IMR-90 (cell line): ENCODE results near the gene CNKSR3. TPM values are rescaled to one million over a fixed set of nuclear protein-coding genes. Genes with fewer than 3 reads are reported as not detected.

Experiments used
- ATAC-seq: fragments of 200-7000 bp; cut with Tn5 transposase; 2 replicates; pipeline ENCODE4 v1.9.1; 2020; ENCODE audit warnings: low read depth, mild to moderate bottlenecking, moderate library complexity
- BruUV-seq: library from RNA; stranded (reverse); fragments of 400-500 nt; replicated peaks from 2 replicates; lab custom pipeline; 2021; lab: Mats Ljungman, UMichigan
- CTCF ChIA-PET: fragments of 300-600 bp; formaldehyde crosslinking; extraction: SDS; loops from one replicate; lab custom pipeline; 2021; ENCODE audit warnings: antibody characterized with exemption; lab: Yijun Ruan, JAX
- POLR2A ChIA-PET: fragments of 300-600 bp; sonication (Branson Sonifier 250); formaldehyde crosslinking; loops from one replicate; lab custom pipeline; 2022; ENCODE audit warnings: antibody characterized with exemption; ENCODE audit not compliant: unreplicated experiment; lab: Charles Lee
- DNase-seq: peaks from one replicate; pipeline ENCODE4 v3.0.0; 2013
- H2AFZ ChIP-seq: replicated peaks from 2 replicates; pipeline ENCODE3; 2013; ENCODE audit warnings: low read length, mild to moderate bottlenecking; ENCODE audit not compliant: poor library complexity
- H2AK5ac ChIP-seq: 2 replicates; pipeline ENCODE4 v1.6.1; 2013; ENCODE audit warnings: low read depth, low read length, inconsistent platforms
- H2AK9ac ChIP-seq: replicated peaks from 2 replicates; pipeline ENCODE3; 2013; ENCODE audit warnings: mild to moderate bottlenecking, low read depth, low read length, moderate library complexity; ENCODE audit not compliant: poor library complexity
- H2BK120ac ChIP-seq: 2 replicates; pipeline ENCODE4 v1.6.1; 2013; ENCODE audit warnings: low read depth, low read length, inconsistent platforms
- H2BK15ac ChIP-seq: 3 replicates; pipeline ENCODE4 v1.6.1; 2013; ENCODE audit warnings: low read depth, low read length, inconsistent platforms
- H2BK20ac ChIP-seq: 2 replicates; pipeline ENCODE4 v1.6.1; 2013; ENCODE audit warnings: low read depth, mild to moderate bottlenecking, inconsistent platforms, low read length, moderate library complexity
- H2BK5ac ChIP-seq: 2 replicates; pipeline ENCODE4 v1.6.1; 2013; ENCODE audit warnings: mild to moderate bottlenecking, low read depth, low read length, inconsistent platforms; ENCODE audit not compliant: poor library complexity, severe bottlenecking
- H3K14ac ChIP-seq: replicated peaks from 2 replicates; pipeline ENCODE4 v1.6.1; 2013; ENCODE audit warnings: low read depth, low read length, inconsistent platforms
- H3K18ac ChIP-seq: 2 replicates; pipeline ENCODE4 v1.6.1; 2013; ENCODE audit warnings: low read depth, low read length, control low read depth
- H3K23ac ChIP-seq: 2 replicates; pipeline ENCODE4 v1.6.1; 2013; ENCODE audit warnings: low read depth, low read length, inconsistent platforms
- H3K27ac ChIP-seq: 2 replicates; pipeline ENCODE4 v1.5.1; 2013; ENCODE audit warnings: mild to moderate bottlenecking, control low read depth, low read length; ENCODE audit not compliant: insufficient read depth
- H3K27me3 ChIP-seq: 2 replicates; pipeline ENCODE4 v1.6.1; 2013; ENCODE audit warnings: low read length; ENCODE audit not compliant: control insufficient read depth, insufficient read depth
- H3K36me3 ChIP-seq: 2 replicates; pipeline ENCODE4 v1.6.1; 2013; ENCODE audit warnings: low read length, mixed read lengths; ENCODE audit not compliant: control insufficient read depth, insufficient read depth
- H3K4ac ChIP-seq: 2 replicates; pipeline ENCODE4 v1.6.1; 2013; ENCODE audit warnings: low read depth, low read length, inconsistent platforms
- H3K4me1 ChIP-seq: 2 replicates; pipeline ENCODE4 v1.6.1; 2013; ENCODE audit warnings: low read length, mixed read lengths; ENCODE audit not compliant: control insufficient read depth, insufficient read depth
- H3K4me2 ChIP-seq: 2 replicates; pipeline ENCODE4 v1.6.1; 2013; ENCODE audit warnings: low read depth, mild to moderate bottlenecking, control low read depth, low read length, moderate library complexity
- H3K4me3 ChIP-seq: 2 replicates; pipeline ENCODE4 v1.5.1; 2013; ENCODE audit warnings: low read depth, mild to moderate bottlenecking, control low read depth, low read length, moderate library complexity; ENCODE audit not compliant: insufficient read depth
- H3K56ac ChIP-seq: 2 replicates; pipeline ENCODE4 v1.6.1; 2013; ENCODE audit warnings: low read length, inconsistent platforms; ENCODE audit not compliant: insufficient read depth; ENCODE audit errors: extremely low read depth
- H3K79me1 ChIP-seq, 2 experiments: 2 replicates each; pipeline ENCODE4 v1.6.1; 2013; ENCODE audit warnings: low read length in 2 of 2, inconsistent platforms in 1 of 2, low read depth in 1 of 2
- H3K9ac ChIP-seq: 2 replicates; pipeline ENCODE4 v1.6.1; 2013; ENCODE audit warnings: low read depth, low read length, control low read depth
- H3K9me1 ChIP-seq: 2 replicates; pipeline ENCODE4 v1.6.1; 2013; ENCODE audit warnings: low read length, inconsistent platforms; ENCODE audit not compliant: insufficient read depth
- H3K9me3 ChIP-seq: 2 replicates; pipeline ENCODE4 v1.6.1; 2013; ENCODE audit warnings: low read length; ENCODE audit not compliant: control insufficient read depth, insufficient read depth
- H4K20me1 ChIP-seq: 2 replicates; pipeline ENCODE4 v1.6.1; 2013; ENCODE audit warnings: low read length, inconsistent platforms; ENCODE audit not compliant: insufficient read depth
- H4K5ac ChIP-seq: 2 replicates; pipeline ENCODE4 v1.6.1; 2013; ENCODE audit warnings: mild to moderate bottlenecking, low read depth, low read length, control low read depth
- H4K8ac ChIP-seq, 2 experiments: 2 replicates each; pipeline ENCODE4 v1.6.1; 2013; ENCODE audit warnings: low read depth in 2 of 2, low read length in 2 of 2, control low read depth in 1 of 2, inconsistent platforms in 1 of 2
- H4K91ac ChIP-seq: 2 replicates; pipeline ENCODE4 v1.6.1; 2013; ENCODE audit warnings: low read depth, low read length, inconsistent platforms; ENCODE audit not compliant: insufficient read depth
- BHLHE40 ChIP-seq: fragments of 150-350 bp; IDR thresholded peaks from 2 replicates; pipeline ENCODE4 v1.6.1; 2016; ENCODE audit warnings: mild to moderate bottlenecking, low read depth, low read length
- CEBPB ChIP-seq: IDR thresholded peaks from 2 replicates; pipeline ENCODE4 v1.6.1; 2012; ENCODE audit warnings: low read depth, low read length, improper control_type of control experiment
- CHD1 ChIP-seq: IDR thresholded peaks from 2 replicates; pipeline ENCODE4 v1.6.1; 2012; ENCODE audit warnings: low read depth, low read length, improper control_type of control experiment
- CTCF ChIP-seq: conservative IDR thresholded peaks from 2 replicates; pipeline ENCODE4 v1.5.1; 2012; ENCODE audit warnings: mild to moderate bottlenecking, low read depth, low read length, improper control_type of control experiment
- ELK1 ChIP-seq: fragments of 150-350 bp; IDR thresholded peaks from 2 replicates; pipeline ENCODE4 v1.6.1; 2016; ENCODE audit warnings: low read depth, mild to moderate bottlenecking, low read length, moderate library complexity, borderline replicate concordance
- FOS ChIP-seq: fragments of 150-350 bp; IDR thresholded peaks from 2 replicates; pipeline ENCODE4 v1.6.1; 2016; ENCODE audit warnings: low read depth, low read length
- MAFK ChIP-seq: IDR thresholded peaks from 2 replicates; pipeline ENCODE4 v1.6.1; 2012; ENCODE audit warnings: low read depth, low read length, improper control_type of control experiment
- MAZ ChIP-seq: IDR thresholded peaks from 2 replicates; pipeline ENCODE4 v1.6.1; 2012; ENCODE audit warnings: low read depth, mild to moderate bottlenecking, low read length, improper control_type of control experiment, moderate library complexity, borderline replicate concordance
- MXI1 ChIP-seq: IDR thresholded peaks from 2 replicates; pipeline ENCODE4 v1.6.1; 2012; ENCODE audit warnings: low read depth, mild to moderate bottlenecking, low read length, moderate library complexity, borderline replicate concordance
- POLR2A ChIP-seq: IDR thresholded peaks from 2 replicates; pipeline ENCODE4 v1.6.1; 2012; ENCODE audit warnings: mild to moderate bottlenecking, low read depth, low read length
- RFX5 ChIP-seq: IDR thresholded peaks from 2 replicates; pipeline ENCODE4 v1.8.0; 2012; ENCODE audit warnings: low read depth, mild to moderate bottlenecking, low read length, moderate library complexity
- SMC3 ChIP-seq: fragments of 150-350 bp; IDR thresholded peaks from 2 replicates; pipeline ENCODE4 v1.6.1; 2016; ENCODE audit warnings: low read depth, mild to moderate bottlenecking, antibody characterized with exemption, low read length, moderate library complexity
- USF2 ChIP-seq: fragments of 150-350 bp; IDR thresholded peaks from 2 replicates; pipeline ENCODE4 v1.6.1; 2017; ENCODE audit warnings: mild to moderate bottlenecking, antibody characterized with exemption, low read length, low read depth
- WGBS, 2 experiments: methylation state at CpG; one replicate each; pipeline versions ENCODE4 v1.1.5 to v1.1.7; 2013; ENCODE audit warnings: missing lambda C conversion rate in 2 of 2; ENCODE audit not compliant: insufficient read length in 1 of 2; ENCODE audit errors: extremely low coverage in 2 of 2; 5-methylcytosine and 5-hydroxymethylcytosine counted together
- dilution Hi-C: fragments of 300-500 bp; cut with HindIII; formaldehyde crosslinking; loops from one replicate; pipeline ENCODE4 v1.14.3; 2018; ENCODE audit warnings: low sequenced_read_pairs; ENCODE audit not compliant: unreplicated experiment
- in situ Hi-C: fragments of 300-500 bp; cut with MboI; formaldehyde crosslinking; loops from 3 replicates; pipeline ENCODE4 v1.14.3; 2019; ENCODE audit warnings: low sequenced_read_pairs, inconsistent platforms, mixed read lengths
- intact Hi-C: fragments of 100-400 bp; cut with micrococcal nuclease; formaldehyde crosslinking; loops from 2 replicates; pipeline ENCODE4 v1.10.0; 2022
- polyA plus RNA-seq, 3 experiments: library from polyadenylated mRNA; depleted of rRNA; stranded (reverse); fragments of >200 nt; gene quantifications; 2 replicates each; pipeline ENCODE4 v1.2.3, GENCODE V29; 2012; ENCODE audit warnings: low replicate concordance in 1 of 3
- total RNA-seq: library from RNA; depleted of rRNA; stranded (reverse); fragments of >200 nt; gene quantifications from 2 replicates; pipeline ENCODE4 v1.2.3, GENCODE V29; 2012

The CNKSR3 gene
- total and polyA plus RNA-seq, 2 of the 4 experiments (the other 2 are of a cell fraction), result 6.7 to 15.8 TPM

- H3K14ac ChIP-seq, result 0 out of 2 replicates have a peak overlapping the region, but pooled peaks have one; percentile 2
- no peak overlapping the region for H2AK9ac ChIP-seq
- H4K91ac ChIP-seq, result no peak overlapping the region
- H3K4ac ChIP-seq, result no peak overlapping the region
- H3K27ac ChIP-seq, result 0 out of 2 replicates have a peak overlapping the region, but pooled peaks have one; percentile 13
- no peak overlapping the region for H2BK15ac ChIP-seq
- H4K8ac ChIP-seq, result no peak overlapping the region
- H2AK5ac ChIP-seq, result peak overlapping the region; percentile 3; the same call in 1 of the 2 replicates
- peak overlapping the region; percentile 45 for H4K5ac ChIP-seq
- H3K23ac ChIP-seq, result peak overlapping the region; percentile 1
- H3K9ac ChIP-seq, result peak overlapping the region; percentile 44; the same call in 1 of the 2 replicates
- H3K9me1 ChIP-seq, result peaks cover 26% of the 10 kb centered on the region
- peak overlapping the region; percentile 21; the same call in 1 of the 2 replicates for H3K4me2 ChIP-seq
- no peak overlapping the region for H2BK5ac ChIP-seq
- peaks cover 23% of the 10 kb centered on the region for H3K4me1 ChIP-seq
- TF ChIP-seq CTCF, result no peak
- no peak for TF ChIP-seq CHD1
- TF ChIP-seq POLR2A, result no peak
- no peak for TF ChIP-seq MAZ
- TF ChIP-seq RFX5, result no peak
- no peak for TF ChIP-seq SMC3
- TF ChIP-seq BHLHE40, result no peak
- no peak for TF ChIP-seq FOS
- no peak for TF ChIP-seq MXI1
- TF ChIP-seq CEBPB, result no peak
- no peak for TF ChIP-seq USF2
- TF ChIP-seq ELK1, result no peak
- TF ChIP-seq MAFK, result no peak
- H3K18ac ChIP-seq, result peak overlapping the region; percentile 29; the same call in 1 of the 2 replicates
- in situ Hi-C loops (no loop called here), dilution Hi-C loops (no loop called here), intact Hi-C loops (no loop called here)
- ChIA-PET POLR2A (no interaction called here), CTCF (interaction anchor here (0.6 kb wide), 1 partner anchor 20 kb away, joined by 4 read pairs; no protein-coding TSS in a partner anchor)
- H3K9me3 ChIP-seq, result no peaks in the 10 kb centered on the region
- H4K20me1 ChIP-seq, result no peaks in the 10 kb centered on the region
- H3K36me3 ChIP-seq, result no peaks in the 10 kb centered on the region
- H3K27me3 ChIP-seq, result no peaks in the 10 kb centered on the region
- H3K56ac ChIP-seq, result no peak overlapping the region
- 60% methylated on average over 3 of the region's 4 CpGs; no CpG with 5 or more reads in 1 of the 2 experiments for WGBS, 2 experiments
- H2AFZ ChIP-seq, result no peak overlapping the region
- H2BK120ac ChIP-seq, result no peak overlapping the region; the same call in 1 of the 2 replicates
- DNase-seq, result peak; percentile 21
- no peak overlapping the region for H2BK20ac ChIP-seq
- BruUV-seq, result no TSS peak
- peaks cover 39 to 65% of the 10 kb centered on the region in 2 experiments for H3K79me1 ChIP-seq
- no peak for ATAC-seq
- no peak overlapping the region for H3K4me3 ChIP-seq
Observed at GRCh38 chr6:154482858-154483257, 27.6 kb downstream of the CNKSR3 start.
